ENCODE measurements around the gene ILRUN.

DNA sequence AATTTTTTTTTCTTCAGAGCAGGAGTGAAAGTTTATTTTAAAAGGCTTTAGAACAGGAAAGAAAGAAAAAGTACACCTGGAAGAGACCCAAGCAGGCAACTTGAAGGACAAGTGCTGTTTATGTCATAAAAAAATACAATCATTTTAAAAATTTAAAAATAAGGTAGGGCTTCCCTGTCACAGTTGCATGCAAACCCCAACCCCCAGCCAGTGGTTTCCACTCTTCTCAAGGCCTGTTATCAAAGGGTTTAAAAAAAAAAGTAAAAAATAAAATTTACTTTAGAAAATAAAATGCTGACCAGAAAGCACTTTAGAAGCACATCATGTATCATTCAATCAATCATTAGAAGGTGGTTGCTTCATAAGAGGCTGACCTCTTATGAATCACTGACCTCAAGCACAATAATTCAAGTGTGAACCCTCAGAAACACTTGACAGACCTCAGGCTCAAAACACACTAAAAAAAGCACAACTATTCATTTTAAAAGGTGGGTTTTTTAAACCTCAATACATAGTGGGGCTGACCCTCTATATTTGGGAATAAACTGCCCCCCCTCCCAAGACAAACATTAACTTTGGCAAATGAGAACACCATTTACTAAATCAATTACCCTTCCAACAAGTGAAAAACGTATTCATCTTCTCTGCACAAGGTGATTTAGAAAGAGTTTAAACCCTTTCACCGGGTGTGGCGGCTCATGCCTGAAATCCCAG, 15.6 kb downstream of the ILRUN start:
- TF ChIP-seq, protein P1, sequence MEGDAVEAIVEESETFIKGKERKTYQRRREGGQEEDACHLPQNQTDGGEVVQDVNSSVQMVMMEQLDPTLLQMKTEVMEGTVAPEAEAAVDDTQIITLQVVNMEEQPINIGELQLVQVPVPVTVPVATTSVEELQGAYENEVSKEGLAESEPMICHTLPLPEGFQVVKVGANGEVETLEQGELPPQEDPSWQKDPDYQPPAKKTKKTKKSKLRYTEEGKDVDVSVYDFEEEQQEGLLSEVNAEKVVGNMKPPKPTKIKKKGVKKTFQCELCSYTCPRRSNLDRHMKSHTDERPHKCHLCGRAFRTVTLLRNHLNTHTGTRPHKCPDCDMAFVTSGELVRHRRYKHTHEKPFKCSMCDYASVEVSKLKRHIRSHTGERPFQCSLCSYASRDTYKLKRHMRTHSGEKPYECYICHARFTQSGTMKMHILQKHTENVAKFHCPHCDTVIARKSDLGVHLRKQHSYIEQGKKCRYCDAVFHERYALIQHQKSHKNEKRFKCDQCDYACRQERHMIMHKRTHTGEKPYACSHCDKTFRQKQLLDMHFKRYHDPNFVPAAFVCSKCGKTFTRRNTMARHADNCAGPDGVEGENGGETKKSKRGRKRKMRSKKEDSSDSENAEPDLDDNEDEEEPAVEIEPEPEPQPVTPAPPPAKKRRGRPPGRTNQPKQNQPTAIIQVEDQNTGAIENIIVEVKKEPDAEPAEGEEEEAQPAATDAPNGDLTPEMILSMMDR (conservative IDR thresholded peaks at IDR 0.05 in 1 of 2, IDR thresholded peaks at IDR 0.05 in 1 of 2; ENCODE audit: extremely low read depth in 1 of 2, insufficient read depth in 1 of 2, low read depth in 1 of 2, low read length in 2 of 2): no peak
- TF ChIP-seq EZH2 (IDR thresholded peaks at IDR 0.05; ENCODE audit: borderline replicate concordance, low read length): no peak

All from mammary epithelial cell (primary cell).